Activated CD4-positive, alpha-beta memory T cell treated with anti-CD3 and anti-CD28 coated beads for 36 hours (primary cell): Measurements from ENCODE around the gene PTEN. TPM values are rescaled to one million over a fixed set of nuclear protein-coding genes. Genes with fewer than 3 reads are reported as not detected.
A peak's percentile ranks its signal among the peaks of the same experiment; 100 is the strongest.
"Not testable (repeated sequence)": the region's sequence is repeated elsewhere in the genome, so short reads cannot be mapped to it uniquely, and the experiment has no call there.

ENCODE experiments used
- CTCF ChIA-PET: fragments of 350-600 bp; sonication (Branson Sonifier 250); formaldehyde crosslinking; loops from one replicate; lab custom pipeline; 2021; ENCODE audit warnings: antibody characterized with exemption, inconsistent platforms; lab: Charles Lee
- POLR2A ChIA-PET: fragments of 350-600 bp; sonication (Branson Sonifier 250); formaldehyde crosslinking; loops from one replicate; lab custom pipeline; 2021; ENCODE audit warnings: antibody characterized with exemption; lab: Charles Lee
- DNase-seq: peaks from one replicate; pipeline ENCODE4 v3.0.0-alpha.2; 2020
- H3K27ac Mint-ChIP-seq: one replicate; pipeline ENCODE4 v1.8.0; 2021; ENCODE audit warnings: mixed read lengths
- H3K27me3 Mint-ChIP-seq: one replicate; pipeline ENCODE4 v1.8.0; 2021; ENCODE audit warnings: mixed read lengths
- H3K36me3 Mint-ChIP-seq: one replicate; pipeline ENCODE4 v1.8.0; 2021; ENCODE audit warnings: mixed read lengths
- H3K4me1 Mint-ChIP-seq: one replicate; pipeline ENCODE4 v1.8.0; 2021; ENCODE audit warnings: low read depth, mixed read lengths
- H3K4me3 Mint-ChIP-seq: one replicate; pipeline ENCODE4 v1.8.0; 2021; ENCODE audit warnings: mild to moderate bottlenecking, mixed read lengths
- H3K9me3 Mint-ChIP-seq: one replicate; pipeline ENCODE4 v1.8.0; 2021; ENCODE audit warnings: mixed read lengths
- intact Hi-C: fragments of 100-400 bp; cut with micrococcal nuclease; formaldehyde crosslinking; loops from one replicate; pipeline ENCODE4 v1.15.1; 2023
- total RNA-seq, 2 experiments: library from RNA; stranded (reverse); gene quantifications; one replicate each; pipeline ENCODE4 v1.2.3, GENCODE V29; 2021

PTEN gene
- total RNA-seq, 2 experiments from 2014 or later = 31.9 to 36.8 TPM

- DNase-seq = peak; percentile 82
- POLR2A ChIA-PET = interaction anchor here (0.6 to 4.9 kb wide), 13 partner anchors 11 to 720 kb away, joined by 3 to 33 read pairs (median 5); partner anchors contain the start of genes ATAD1, MINPP1 and RNLS
- Mint-ChIP-seq H3K4me3 (peak overlapping the region; percentile 90), H3K36me3 (peaks cover 15% of the 10 kb centered on the region), H3K4me1 (peaks cover 37% of the 10 kb centered on the region), H3K27me3 (no peaks in the 10 kb centered on the region), H3K27ac (peak overlapping the region; percentile 94), H3K9me3 (no peaks in the 10 kb centered on the region)
- intact Hi-C loops = loop anchor here (1.0 to 10.0 kb wide), 12 partner anchors 44 to 1390 kb away; partner anchors contain the start of genes ATAD1, FAS, LIPA and PAPSS2
- CTCF ChIA-PET = interaction anchor here (0.8 to 3.6 kb wide), 14 partner anchors 17 to 720 kb away, joined by 3 to 34 read pairs (median 4); partner anchors contain the start of gene ATAD1
Observed at GRCh38 chr10:87862679-87863052, 759 bp upstream of the PTEN start.

GRCh38 chr10:87863951-87864495 is 598 bp downstream of the PTEN start:
- H3K9me3 Mint-ChIP-seq, CTCF ChIA-PET, H3K27me3 Mint-ChIP-seq: not testable (repeated sequence)
- H3K36me3 Mint-ChIP-seq = peaks cover 15% of the 10 kb centered on the region
- POLR2A ChIA-PET = interaction anchor here (1.1 to 4.9 kb wide), 5 partner anchors 46 to 525 kb away, joined by 3 to 33 read pairs (median 10); partner anchors contain the start of gene ATAD1
- intact Hi-C loops = loop anchor here (2.0 to 10.0 kb wide), 8 partner anchors 201 to 1388 kb away; partner anchors contain the start of genes FAS, LIPA and PAPSS2
- peak; percentile 44 for DNase-seq
- peaks cover 46% of the 10 kb centered on the region for H3K4me1 Mint-ChIP-seq
- H3K4me3 Mint-ChIP-seq = peak overlapping the region; percentile 90
- H3K27ac Mint-ChIP-seq = peak overlapping the region; percentile 94

DNA sequence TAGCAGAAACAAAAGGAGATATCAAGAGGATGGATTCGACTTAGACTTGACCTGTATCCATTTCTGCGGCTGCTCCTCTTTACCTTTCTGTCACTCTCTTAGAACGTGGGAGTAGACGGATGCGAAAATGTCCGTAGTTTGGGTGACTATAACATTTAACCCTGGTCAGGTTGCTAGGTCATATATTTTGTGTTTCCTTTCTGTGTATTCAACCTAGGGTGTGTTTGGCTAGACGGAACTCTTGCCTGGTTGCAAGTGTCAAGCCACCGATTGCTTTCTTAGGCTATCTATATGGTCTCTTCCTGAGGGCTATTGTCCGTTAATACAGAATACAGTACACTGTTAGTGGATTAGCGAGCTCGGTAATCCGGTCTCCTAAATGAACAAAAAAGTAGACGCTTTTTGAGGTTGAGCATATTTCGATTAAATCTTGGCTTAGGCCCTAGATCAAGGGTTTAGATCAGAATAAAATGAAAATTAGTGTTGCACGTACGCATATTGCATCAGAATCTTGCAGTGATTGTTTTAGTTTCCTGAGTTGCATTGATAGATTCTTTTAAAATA is 1.2 kb downstream of the PTEN start:
- no peak for DNase-seq
- Mint-ChIP-seq H3K9me3 (no peaks in the 10 kb centered on the region), H3K27me3 (no peaks in the 10 kb centered on the region), H3K4me3 (peak overlapping the region; percentile 90), H3K27ac (peak overlapping the region; percentile 82), H3K4me1 (peaks cover 50% of the 10 kb centered on the region), H3K36me3 (peaks cover 15% of the 10 kb centered on the region)
- CTCF ChIA-PET = no interaction called here
- intact Hi-C loops = loop anchor here (1.0 to 10.0 kb wide), 8 partner anchors 53 to 1388 kb away; partner anchors contain the start of genes LIPA and PAPSS2
- POLR2A ChIA-PET = interaction anchor here (1.1 to 4.9 kb wide), 3 partner anchors 46 to 231 kb away, joined by 3 to 33 read pairs (median 27); partner anchors contain the start of gene ATAD1

DNA sequence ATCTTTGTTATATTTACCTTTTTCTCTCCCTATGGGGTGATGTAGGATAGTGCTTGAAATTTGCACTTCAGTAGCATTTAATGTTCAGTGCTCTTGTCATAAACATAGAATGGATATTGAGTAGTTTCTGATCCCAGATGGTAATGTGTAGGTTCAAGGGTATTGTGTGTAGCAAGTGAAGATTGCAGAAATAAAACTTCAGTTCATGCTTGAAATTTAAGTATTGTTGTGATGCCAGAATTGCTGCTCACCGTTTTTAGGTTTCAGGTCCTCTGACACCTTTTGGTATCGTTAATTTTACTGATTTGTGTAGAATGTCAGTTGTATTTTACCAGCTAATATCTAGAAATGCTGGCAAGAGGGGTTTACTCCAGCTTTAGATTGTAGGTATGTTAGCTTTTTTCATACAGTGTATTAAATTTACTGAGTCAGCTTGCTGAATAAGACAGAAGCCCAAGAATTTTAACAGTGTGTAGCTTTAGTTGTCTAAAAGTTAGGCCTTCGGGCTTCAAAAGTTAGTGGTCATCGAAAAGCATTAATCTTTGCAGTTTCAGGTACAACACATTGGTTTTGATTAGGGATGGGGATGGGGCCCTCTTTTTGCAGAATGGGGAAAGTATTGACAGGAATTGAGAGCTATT is 1.9 kb downstream of the PTEN start:
- Mint-ChIP-seq H3K27ac (peak overlapping the region; percentile 82), H3K4me3 (peak overlapping the region; percentile 90), H3K36me3 (peaks cover 15% of the 10 kb centered on the region), H3K4me1 (peaks cover 50% of the 10 kb centered on the region), H3K9me3 (no peaks in the 10 kb centered on the region), H3K27me3 (no peaks in the 10 kb centered on the region)
- intact Hi-C loops = loop anchor here (1.0 to 10.0 kb wide), 4 partner anchors 52 to 959 kb away; no protein-coding TSS in a partner anchor
- ChIA-PET POLR2A (interaction anchor here (4.3 to 4.9 kb wide), 2 partner anchors 47 to 226 kb away, joined by 27 to 33 read pairs; partner anchors contain the start of gene ATAD1), CTCF (interaction anchor here (1.6 kb wide), 1 partner anchor 47 kb away, joined by 4 read pairs; the partner anchor contains the start of gene ATAD1)
- DNase-seq = no peak

- ChIA-PET CTCF (interaction anchor here (1.6 kb wide), 1 partner anchor 49 kb away, joined by 4 read pairs; the partner anchor contains the start of gene ATAD1), POLR2A (interaction anchor here (4.9 kb wide), 1 partner anchor 225 kb away, joined by 27 read pairs; no protein-coding TSS in a partner anchor)
- Mint-ChIP-seq H3K27me3 (no peaks in the 10 kb centered on the region), H3K27ac (no peak overlapping the region), H3K4me3 (peak overlapping the region; percentile 48), H3K9me3 (no peaks in the 10 kb centered on the region), H3K4me1 (peaks cover 48% of the 10 kb centered on the region), H3K36me3 (peaks cover 15% of the 10 kb centered on the region)
- intact Hi-C loops = loop anchor here (5.0 to 10.0 kb wide), 2 partner anchors 51 to 958 kb away; no protein-coding TSS in a partner anchor
- no peak for DNase-seq
Observed at GRCh38 chr10:87866412-87866974, 3.1 kb downstream of the PTEN start.

GRCh38 chr10:87867453-87867852 is 4.0 kb downstream of the PTEN start:
- H3K4me3 Mint-ChIP-seq = peak overlapping the region; percentile 46
- H3K27me3 Mint-ChIP-seq = no peaks in the 10 kb centered on the region
- ChIA-PET POLR2A (no interaction called here), CTCF (no interaction called here)
- peaks cover 15% of the 10 kb centered on the region for H3K36me3 Mint-ChIP-seq
- peaks cover 47% of the 10 kb centered on the region for H3K4me1 Mint-ChIP-seq
- H3K27ac Mint-ChIP-seq = no peak overlapping the region
- intact Hi-C loops = loop anchor here (5.0 to 10.0 kb wide), 2 partner anchors 50 to 957 kb away; no protein-coding TSS in a partner anchor
- H3K9me3 Mint-ChIP-seq = no peaks in the 10 kb centered on the region
- no peak for DNase-seq

- Mint-ChIP-seq H3K27ac (no peak overlapping the region), H3K4me1 (peaks cover 54% of the 10 kb centered on the region), H3K4me3 (peak overlapping the region; percentile 7), H3K36me3 (peaks cover 15% of the 10 kb centered on the region), H3K27me3 (no peaks in the 10 kb centered on the region), H3K9me3 (no peaks in the 10 kb centered on the region)
- ChIA-PET POLR2A (no interaction called here), CTCF (interaction anchor here (0.6 kb wide), 1 partner anchor 14 kb away, joined by 3 read pairs; no protein-coding TSS in a partner anchor)
- intact Hi-C loops = loop anchor here (5.0 to 10.0 kb wide), 2 partner anchors 49 to 957 kb away; no protein-coding TSS in a partner anchor
- DNase-seq = no peak
Observed at GRCh38 chr10:87868277-87868676, 4.9 kb downstream of the PTEN start.

DNA sequence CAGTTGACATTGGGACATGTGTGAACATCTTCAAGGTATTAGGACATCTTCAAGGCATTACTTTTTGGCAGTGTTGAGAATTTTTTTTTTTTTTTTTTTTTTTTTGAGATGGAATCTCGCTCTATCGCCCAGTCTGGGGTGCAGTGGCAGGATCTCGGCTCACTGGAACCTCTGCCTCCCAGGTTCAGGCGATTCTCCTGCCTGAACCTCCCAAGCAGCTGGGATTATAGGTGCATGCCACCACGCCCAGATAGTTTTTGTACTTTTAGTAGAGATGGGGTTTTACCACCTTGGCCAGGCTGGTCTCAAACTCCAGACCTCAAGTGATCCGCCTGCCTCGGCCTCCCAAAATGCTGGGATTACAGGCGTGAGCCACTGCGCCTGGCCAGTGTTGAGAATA is 5.7 kb downstream of the PTEN start:
- H3K27ac Mint-ChIP-seq, H3K4me3 Mint-ChIP-seq, H3K27me3 Mint-ChIP-seq, H3K9me3 Mint-ChIP-seq, DNase-seq, POLR2A ChIA-PET: not testable (repeated sequence)
- CTCF ChIA-PET = interaction anchor here (1.2 kb wide), 1 partner anchor 521 kb away, joined by 3 read pairs; no protein-coding TSS in a partner anchor
- intact Hi-C loops = loop anchor here (5.0 to 10.0 kb wide), 2 partner anchors 48 to 956 kb away; no protein-coding TSS in a partner anchor
- H3K36me3 Mint-ChIP-seq = peaks cover 15% of the 10 kb centered on the region
- peaks cover 59% of the 10 kb centered on the region for H3K4me1 Mint-ChIP-seq

DNA sequence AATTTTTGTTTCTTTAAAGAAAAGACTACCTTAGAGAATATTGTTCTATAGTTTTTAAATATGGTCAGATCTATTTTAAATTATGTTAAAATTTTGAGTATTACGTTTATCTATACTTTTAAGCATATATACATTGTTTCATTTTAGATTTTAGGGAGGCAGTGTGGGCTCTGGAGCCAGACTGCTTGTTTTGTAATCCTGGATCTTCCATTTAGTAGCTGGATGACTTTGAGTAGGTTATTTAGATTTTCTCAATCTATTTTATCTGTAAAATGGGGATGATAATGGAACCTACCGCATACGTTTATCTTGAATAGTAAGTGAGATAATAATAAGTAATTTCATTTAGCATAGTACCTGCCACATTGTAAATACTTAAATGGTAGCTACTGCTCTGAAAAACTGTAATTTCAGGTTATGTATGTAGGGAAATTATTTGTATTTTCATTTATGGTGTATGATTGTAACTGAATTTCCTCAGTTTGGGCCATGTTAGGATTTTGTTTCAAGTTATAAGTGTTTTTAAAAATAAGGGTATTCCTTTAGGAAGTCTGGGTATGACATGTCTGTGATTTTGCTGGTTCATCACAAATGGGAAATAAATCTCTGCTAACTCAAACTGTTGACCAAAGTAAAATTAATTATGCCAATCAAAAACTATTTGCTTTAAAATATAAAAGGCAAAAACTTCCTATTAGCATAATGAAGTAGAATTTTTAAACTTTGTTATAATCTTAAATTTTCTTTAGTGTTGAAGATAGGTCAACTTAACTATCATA is 6.5 kb downstream of the PTEN start:
- intact Hi-C loops = loop anchor here (5.0 to 10.0 kb wide), 2 partner anchors 47 to 955 kb away; no protein-coding TSS in a partner anchor
- peaks cover 61% of the 10 kb centered on the region for H3K4me1 Mint-ChIP-seq
- ChIA-PET POLR2A (no interaction called here), CTCF (interaction anchor here (1.2 kb wide), 1 partner anchor 520 kb away, joined by 3 read pairs; no protein-coding TSS in a partner anchor)
- H3K4me3 Mint-ChIP-seq = no peak overlapping the region
- H3K27me3 Mint-ChIP-seq = no peaks in the 10 kb centered on the region
- H3K9me3 Mint-ChIP-seq = no peaks in the 10 kb centered on the region
- peaks cover 8% of the 10 kb centered on the region for H3K36me3 Mint-ChIP-seq
- H3K27ac Mint-ChIP-seq = no peak overlapping the region
- no peak for DNase-seq

DNA sequence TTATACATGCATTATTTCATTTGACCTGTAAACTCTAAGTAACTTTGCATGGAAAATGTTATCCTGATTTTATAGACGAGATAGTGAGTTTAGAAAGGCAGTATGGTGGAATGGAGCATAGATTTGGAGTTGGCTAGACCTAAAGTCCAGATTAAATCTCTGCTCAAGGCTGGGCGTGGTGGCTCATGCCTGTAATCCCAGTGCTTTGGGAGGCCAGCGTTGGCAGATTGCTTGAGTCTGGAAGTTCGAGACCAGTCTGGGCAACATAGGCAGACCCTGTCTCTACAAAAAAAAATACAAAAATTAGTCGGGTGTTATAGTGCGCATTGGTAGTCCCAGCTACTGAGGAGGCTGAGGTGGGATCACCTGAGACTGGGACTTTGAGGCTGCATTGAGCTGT is 9.4 kb downstream of the PTEN start:
- Mint-ChIP-seq H3K4me3 (no peak overlapping the region), H3K27ac (no peak overlapping the region), H3K27me3 (no peaks in the 10 kb centered on the region), H3K4me1 (peaks cover 48% of the 10 kb centered on the region), H3K36me3 (no peaks in the 10 kb centered on the region), H3K9me3 (no peaks in the 10 kb centered on the region)
- intact Hi-C loops = no loop called here
- POLR2A ChIA-PET = no interaction called here
- DNase-seq = no peak
- CTCF ChIA-PET = no interaction called here

DNA sequence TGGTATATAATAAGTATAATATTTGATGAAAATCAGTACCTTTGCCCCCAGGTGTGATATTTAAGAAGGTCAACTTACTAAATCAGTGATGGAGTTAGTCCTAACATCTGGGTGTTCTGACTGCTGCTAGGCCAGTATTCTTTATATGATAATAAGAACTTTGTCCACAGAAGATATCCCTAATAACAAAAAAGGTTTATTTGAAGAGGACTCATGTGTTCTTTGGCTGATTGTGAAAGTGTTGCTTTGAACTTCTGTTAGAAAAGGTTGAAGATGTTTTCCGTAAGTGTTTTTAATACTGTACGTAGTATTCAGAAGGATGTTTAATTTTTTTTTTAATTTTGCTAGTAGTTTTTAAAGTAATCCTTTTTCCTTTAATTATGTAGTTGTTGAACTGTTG is 10.2 kb downstream of the PTEN start:
- intact Hi-C loops = no loop called here
- DNase-seq = no peak
- Mint-ChIP-seq H3K4me1 (peaks cover 43% of the 10 kb centered on the region), H3K27me3 (no peaks in the 10 kb centered on the region), H3K9me3 (no peaks in the 10 kb centered on the region), H3K4me3 (no peak overlapping the region), H3K27ac (no peak overlapping the region), H3K36me3 (no peaks in the 10 kb centered on the region)
- ChIA-PET POLR2A (no interaction called here), CTCF (no interaction called here)
